Keratinocyte (primary cell): ENCODE results near the gene PLS3.

Experiments
- EZH2 ChIP-seq: IDR thresholded peaks from one replicate; pipeline ENCODE4 v1.6.1; 2012; ENCODE audit warnings: inconsistent platforms, mild to moderate bottlenecking, low read length, moderate library complexity
- TF ChIP-seq, protein P1 (sequence below), 3 experiments: IDR thresholded peaks in 1 of 3; conservative IDR thresholded peaks in 1 of 3; optimal IDR thresholded peaks in 1 of 3; 2 replicates in 2 of 3; 3 replicates in 1 of 3; pipeline versions ENCODE3 to v1.5.1; 2011; ENCODE audit warnings: low read length in 3 of 3, mild to moderate bottlenecking in 3 of 3, moderate library complexity in 2 of 3, control low read depth in 1 of 3, inconsistent platforms in 1 of 3; ENCODE audit not compliant: insufficient read depth in 2 of 3; ENCODE audit errors: extremely low read depth in 1 of 3

GRCh38 chrX:115583496-115584004 lies 22.6 kb downstream of the PLS3 start:
- TF ChIP-seq, protein P1, sequence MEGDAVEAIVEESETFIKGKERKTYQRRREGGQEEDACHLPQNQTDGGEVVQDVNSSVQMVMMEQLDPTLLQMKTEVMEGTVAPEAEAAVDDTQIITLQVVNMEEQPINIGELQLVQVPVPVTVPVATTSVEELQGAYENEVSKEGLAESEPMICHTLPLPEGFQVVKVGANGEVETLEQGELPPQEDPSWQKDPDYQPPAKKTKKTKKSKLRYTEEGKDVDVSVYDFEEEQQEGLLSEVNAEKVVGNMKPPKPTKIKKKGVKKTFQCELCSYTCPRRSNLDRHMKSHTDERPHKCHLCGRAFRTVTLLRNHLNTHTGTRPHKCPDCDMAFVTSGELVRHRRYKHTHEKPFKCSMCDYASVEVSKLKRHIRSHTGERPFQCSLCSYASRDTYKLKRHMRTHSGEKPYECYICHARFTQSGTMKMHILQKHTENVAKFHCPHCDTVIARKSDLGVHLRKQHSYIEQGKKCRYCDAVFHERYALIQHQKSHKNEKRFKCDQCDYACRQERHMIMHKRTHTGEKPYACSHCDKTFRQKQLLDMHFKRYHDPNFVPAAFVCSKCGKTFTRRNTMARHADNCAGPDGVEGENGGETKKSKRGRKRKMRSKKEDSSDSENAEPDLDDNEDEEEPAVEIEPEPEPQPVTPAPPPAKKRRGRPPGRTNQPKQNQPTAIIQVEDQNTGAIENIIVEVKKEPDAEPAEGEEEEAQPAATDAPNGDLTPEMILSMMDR (optimal IDR thresholded peaks at IDR 0.05 in 1 of 3, IDR thresholded peaks at IDR 0.05 in 1 of 3, conservative IDR thresholded peaks at IDR 0.05 in 1 of 3; ENCODE audit: extremely low read depth in 1 of 3, insufficient read depth in 2 of 3, low read length in 3 of 3), result no peak
- no peak for TF ChIP-seq EZH2
